Endothelial cell of umbilical vein (primary cell): ENCODE results near the gene PPP1R1B.

Experiments used
- CTCF ChIP-seq, 2 donors: IDR thresholded peaks; 1 replicate in 1 of 2; 2 replicates in 1 of 2; pipeline ENCODE4 v1.5.1; 2011; ENCODE audit warnings: low read length in 2 of 2, mild to moderate bottlenecking in 2 of 2, moderate library complexity in 2 of 2, control low read depth in 1 of 2, inconsistent platforms in 1 of 2, low read depth in 1 of 2; ENCODE audit not compliant: insufficient read depth in 1 of 2; ENCODE audit errors: extremely low read depth in 1 of 2
- EZH2 ChIP-seq: IDR thresholded peaks from 2 replicates; pipeline ENCODE4 v1.6.1; 2012; ENCODE audit warnings: borderline replicate concordance, low read depth, mild to moderate bottlenecking, moderate library complexity, low read length, inconsistent platforms; ENCODE audit not compliant: severe bottlenecking
- FOS ChIP-seq: IDR thresholded peaks from 2 replicates; pipeline ENCODE4 v1.6.1; 2011; ENCODE audit warnings: mild to moderate bottlenecking, low read length, moderate library complexity, borderline replicate concordance; ENCODE audit not compliant: insufficient read depth
- GATA2 ChIP-seq: IDR thresholded peaks from 2 replicates; pipeline ENCODE4 v1.7.0; 2011; ENCODE audit warnings: low read depth, mild to moderate bottlenecking, moderate library complexity, mixed read lengths, low read length; ENCODE audit not compliant: insufficient read length, insufficient read depth
- JUN ChIP-seq: IDR thresholded peaks from 2 replicates; pipeline ENCODE4 v1.6.1; 2011; ENCODE audit warnings: borderline replicate concordance, low read depth; ENCODE audit not compliant: insufficient read length, insufficient read depth
- POLR2A ChIP-seq: IDR thresholded peaks from 2 replicates; pipeline ENCODE4 v1.6.1; 2012; ENCODE audit warnings: low read depth, mild to moderate bottlenecking, control low read depth, low read length
- POLR2AphosphoS5 ChIP-seq: IDR thresholded peaks from 2 replicates; pipeline ENCODE4 v1.6.1; 2012; ENCODE audit warnings: low read depth, mild to moderate bottlenecking, control low read depth, low read length, moderate library complexity; ENCODE audit not compliant: insufficient read depth

- TF ChIP-seq POLR2A (no peak), CTCF (IDR thresholded peaks at IDR 0.05; ENCODE audit: extremely low read depth in 1 of 2, insufficient read depth in 1 of 2, low read depth in 1 of 2, low read length in 2 of 2) (no peak), POLR2AphosphoS5 (no peak), JUN (no peak), GATA2 (no peak), EZH2 (no peak), FOS (no peak)
These were observed 46.8 kb downstream of the PPP1R1B start for GRCh38 chr17:39673335-39674081.
